ENCODE data around the gene TNFRSF12A.
"Not testable (repeated sequence)": the region's sequence is repeated elsewhere in the genome, so short reads cannot be mapped to it uniquely, and the experiment has no call there.

TNFRSF12A gene

GRCh38 chr16:3057181-3058138, 37.3 kb downstream of the TNFRSF12A start:
- no peak for DNase-seq
- in situ Hi-C loops (cut with MboI; ENCODE audit: low pct_unique_long_range_greater_than_20kb, low sequenced_read_pairs) = no loop called here

GRCh38 chr16:3058139-3059030, 38.2 kb downstream of the TNFRSF12A start:
- in situ Hi-C loops (cut with MboI; ENCODE audit: low pct_unique_long_range_greater_than_20kb, low sequenced_read_pairs) = no loop called here
- DNase-seq = no peak

- in situ Hi-C loops (cut with MboI; ENCODE audit: low pct_unique_long_range_greater_than_20kb, low sequenced_read_pairs) = no loop called here
- DNase-seq = peak; percentile 91
Observed at GRCh38 chr16:3059041-3059722, 39.0 kb downstream of the TNFRSF12A start.

- in situ Hi-C loops (cut with MboI; ENCODE audit: low pct_unique_long_range_greater_than_20kb, low sequenced_read_pairs) = no loop called here
- DNase-seq = no peak
Observed at GRCh38 chr16:3059723-3060242, 39.6 kb downstream of the TNFRSF12A start.

GRCh38 chr16:3060339-3061127, 40.4 kb downstream of the TNFRSF12A start:
- no peak for DNase-seq
- in situ Hi-C loops (cut with MboI; ENCODE audit: low pct_unique_long_range_greater_than_20kb, low sequenced_read_pairs) = no loop called here

GRCh38 chr16:3062553-3062952, 42.4 kb downstream of the TNFRSF12A start:
- no peak for DNase-seq

GRCh38 chr16:3063625-3064386, 43.6 kb downstream of the TNFRSF12A start:
- no peak for DNase-seq
- in situ Hi-C loops (cut with MboI; ENCODE audit: low pct_unique_long_range_greater_than_20kb, low sequenced_read_pairs) = no loop called here

More at GRCh38 chr16:3062553-3062952, 42.4 kb downstream of the TNFRSF12A start:
- in situ Hi-C loops (cut with MboI; ENCODE audit: low pct_unique_long_range_greater_than_20kb, low sequenced_read_pairs) = no loop called here

- DNase-seq = no peak
- in situ Hi-C loops (cut with MboI; ENCODE audit: low pct_unique_long_range_greater_than_20kb, low sequenced_read_pairs) = no loop called here
Observed at GRCh38 chr16:3065069-3065741, 45.0 kb downstream of the TNFRSF12A start, which contains the start of gene IL32. Gene IL32 (plus strand): TSS chr16:3065640. CDS start chr16:3065812, 172 bp downstream.

GRCh38 chr16:3065742-3066439, 45.7 kb downstream of the TNFRSF12A start:
- in situ Hi-C loops (cut with MboI; ENCODE audit: low pct_unique_long_range_greater_than_20kb, low sequenced_read_pairs) = no loop called here
- DNase-seq = no peak

GRCh38 chr16:3066440-3066748, 46.2 kb downstream of the TNFRSF12A start:
- in situ Hi-C loops (cut with MboI; ENCODE audit: low pct_unique_long_range_greater_than_20kb, low sequenced_read_pairs) = no loop called here
- DNase-seq = no peak

GRCh38 chr16:3068487-3068886, 48.3 kb downstream of the TNFRSF12A start:
- in situ Hi-C loops (cut with MboI; ENCODE audit: low pct_unique_long_range_greater_than_20kb, low sequenced_read_pairs) = no loop called here

GRCh38 chr16:3069146-3069545, 49.0 kb downstream of the TNFRSF12A start:
- in situ Hi-C loops (cut with MboI; ENCODE audit: low pct_unique_long_range_greater_than_20kb, low sequenced_read_pairs); DNase-seq: not testable (repeated sequence)

More at GRCh38 chr16:3068487-3068886, 48.3 kb downstream of the TNFRSF12A start:
- no peak for DNase-seq

GRCh38 chr16:3070608-3071111, 50.5 kb downstream of the TNFRSF12A start:
- in situ Hi-C loops (cut with MboI; ENCODE audit: low pct_unique_long_range_greater_than_20kb, low sequenced_read_pairs) = no loop called here
- no peak for DNase-seq

GRCh38 chr16:3071655-3072054, 51.5 kb downstream of the TNFRSF12A start:
- in situ Hi-C loops (cut with MboI; ENCODE audit: low pct_unique_long_range_greater_than_20kb, low sequenced_read_pairs) = no loop called here
- DNase-seq = no peak
